ENCODE measurements around the gene TMEM9.
A peak's percentile ranks its signal among the peaks of the same experiment; 100 is the strongest.

TMEM9 gene

GRCh38 chr1:201181726-201182125 lies 27.5 kb upstream of the TMEM9 start:
- no peak overlapping the region for H3K4me3 ChIP-seq (ENCODE audit: low read length)
- no peak for TF ChIP-seq ZNF274 (IDR thresholded peaks at IDR 0.05; ENCODE audit: low read depth, low read length)

GRCh38 chr1:201181323-201181722 lies 27.0 kb upstream of the TMEM9 start:
- no peak for TF ChIP-seq ZNF274 (IDR thresholded peaks at IDR 0.05; ENCODE audit: low read depth, low read length)
- H3K4me3 ChIP-seq (ENCODE audit: low read length), result no peak overlapping the region

- no peak for TF ChIP-seq ZNF274 (IDR thresholded peaks at IDR 0.05; ENCODE audit: low read depth, low read length)
- H3K4me3 ChIP-seq (ENCODE audit: low read length), result no peak overlapping the region
These were observed 26.6 kb upstream of the TMEM9 start for GRCh38 chr1:201180901-201181300.

- no peak overlapping the region for H3K4me3 ChIP-seq (ENCODE audit: low read length)
- no peak for TF ChIP-seq ZNF274 (IDR thresholded peaks at IDR 0.05; ENCODE audit: low read depth, low read length)
These were observed 25.9 kb upstream of the TMEM9 start for GRCh38 chr1:201180141-201180540.

GRCh38 chr1:201178718-201179117 lies 24.4 kb upstream of the TMEM9 start:
- no peak for TF ChIP-seq ZNF274 (IDR thresholded peaks at IDR 0.05; ENCODE audit: low read depth, low read length)
- H3K4me3 ChIP-seq (ENCODE audit: low read length), result no peak overlapping the region

GRCh38 chr1:201176940-201177339 lies 22.7 kb upstream of the TMEM9 start:
- no peak for TF ChIP-seq ZNF274 (IDR thresholded peaks at IDR 0.05; ENCODE audit: low read depth, low read length)
- H3K4me3 ChIP-seq (ENCODE audit: low read length), result no peak overlapping the region

GRCh38 chr1:201175820-201176500 lies 21.7 kb upstream of the TMEM9 start:
- H3K4me3 ChIP-seq (ENCODE audit: low read length), result no peak overlapping the region
- TF ChIP-seq ZNF274 (IDR thresholded peaks at IDR 0.05; ENCODE audit: low read depth, low read length), result no peak

- H3K4me3 ChIP-seq (ENCODE audit: low read length), result no peak overlapping the region
- TF ChIP-seq ZNF274 (IDR thresholded peaks at IDR 0.05; ENCODE audit: low read depth, low read length), result no peak
These were observed 19.5 kb upstream of the TMEM9 start for GRCh38 chr1:201173736-201174135.

GRCh38 chr1:201172999-201173610 lies 18.8 kb upstream of the TMEM9 start:
- no peak for TF ChIP-seq ZNF274 (IDR thresholded peaks at IDR 0.05; ENCODE audit: low read depth, low read length)
- no peak overlapping the region for H3K4me3 ChIP-seq (ENCODE audit: low read length)

- TF ChIP-seq ZNF274 (IDR thresholded peaks at IDR 0.05; ENCODE audit: low read depth, low read length), result no peak
- H3K4me3 ChIP-seq (ENCODE audit: low read length), result no peak overlapping the region
These were observed 18.1 kb upstream of the TMEM9 start for GRCh38 chr1:201172326-201172725.

- TF ChIP-seq ZNF274 (IDR thresholded peaks at IDR 0.05; ENCODE audit: low read depth, low read length), result no peak
- H3K4me3 ChIP-seq (ENCODE audit: low read length), result peak overlapping the region; percentile 62
These were observed 17.1 kb upstream of the TMEM9 start for GRCh38 chr1:201171063-201172036.

GRCh38 chr1:201170533-201171062 lies 16.3 kb upstream of the TMEM9 start:
- no peak for TF ChIP-seq ZNF274 (IDR thresholded peaks at IDR 0.05; ENCODE audit: low read depth, low read length)
- H3K4me3 ChIP-seq (ENCODE audit: low read length), result peak overlapping the region; percentile 62; the same call in 1 of the 2 replicates

- H3K4me3 ChIP-seq (ENCODE audit: low read length), result no peak overlapping the region; the same call in 1 of the 2 replicates
- TF ChIP-seq ZNF274 (IDR thresholded peaks at IDR 0.05; ENCODE audit: low read depth, low read length), result no peak
These were observed 15.8 kb upstream of the TMEM9 start for GRCh38 chr1:201169971-201170532.

GRCh38 chr1:201169203-201169602 lies 14.9 kb upstream of the TMEM9 start:
- no peak overlapping the region for H3K4me3 ChIP-seq (ENCODE audit: low read length)
- TF ChIP-seq ZNF274 (IDR thresholded peaks at IDR 0.05; ENCODE audit: low read depth, low read length), result no peak

Measured in GM08714 (cell line).